AG10803 (cell line): ENCODE measurements around the gene PKD1L1.
"Not testable (repeated sequence)": the region's sequence is repeated elsewhere in the genome, so short reads cannot be mapped to it uniquely, and the experiment has no call there.

Experiments used
- DNase-seq: peaks from one replicate; pipeline ENCODE4 v3.0.0; 2010; ENCODE audit warnings: low read depth
- H3K4me3 ChIP-seq: 2 replicates; pipeline ENCODE4 v1.5.1; 2011; ENCODE audit warnings: mild to moderate bottlenecking, low read length, control low read depth
- CTCF ChIP-seq: conservative IDR thresholded peaks from 2 replicates; pipeline ENCODE4 v1.5.1; 2011; ENCODE audit warnings: mild to moderate bottlenecking, low read length, control low read depth, inconsistent platforms

The PKD1L1 gene

GRCh38 chr7:47801423-47801822 is 146.8 kb downstream of the PKD1L1 start:
- no peak for DNase-seq
- no peak for TF ChIP-seq CTCF
- no peak overlapping the region for H3K4me3 ChIP-seq

GRCh38 chr7:47799524-47799923 is 148.7 kb downstream of the PKD1L1 start:
- no peak overlapping the region for H3K4me3 ChIP-seq
- no peak for TF ChIP-seq CTCF
- no peak for DNase-seq

GRCh38 chr7:47796347-47796746 is 151.9 kb downstream of the PKD1L1 start:
- TF ChIP-seq CTCF, result peak; percentile 20; the same call in 1 of the 2 replicates
- H3K4me3 ChIP-seq, result no peak overlapping the region
- DNase-seq, result peak; percentile 34

GRCh38 chr7:47795631-47796030 is 152.6 kb downstream of the PKD1L1 start:
- no peak for TF ChIP-seq CTCF
- peak; percentile 97 for DNase-seq
- no peak overlapping the region for H3K4me3 ChIP-seq

- H3K4me3 ChIP-seq, DNase-seq: not testable (repeated sequence)
Measured at GRCh38 chr7:47795126-47795525, 153.1 kb downstream of the PKD1L1 start.

GRCh38 chr7:47794016-47794415 is 154.2 kb downstream of the PKD1L1 start:
- TF ChIP-seq CTCF, result no peak
- no peak for DNase-seq

GRCh38 chr7:47793186-47793585 is 155.1 kb downstream of the PKD1L1 start:
- not testable (repeated sequence) for H3K4me3 ChIP-seq, DNase-seq

More at GRCh38 chr7:47794016-47794415, 154.2 kb downstream of the PKD1L1 start:
- no peak overlapping the region for H3K4me3 ChIP-seq

- H3K4me3 ChIP-seq, result no peak overlapping the region
- TF ChIP-seq CTCF, result peak; percentile 28
- DNase-seq, result no peak
Measured at GRCh38 chr7:47792521-47793121, 155.6 kb downstream of the PKD1L1 start.
